ENCODE measurements around the gene MBTD1. TPM values are rescaled to one million over a fixed set of nuclear protein-coding genes. Genes with fewer than 3 reads are reported as not detected.

MBTD1 gene
- polyA plus RNA-seq (2013) = 11.6 and 11.8 TPM in 2 replicates

GRCh38 chr17:51259564-51260236 lies at the start of gene MBTD1:
TSS of gene MBTD1 (minus strand) at chr17:51260049. CDS start at chr17:51225161, 34,888 bp downstream.
- peak within 1 kb of the TSS; percentile 64 for H2AFZ ChIP-seq (ENCODE audit: insufficient read depth, low read length, poor library complexity)
- H3K79me2 ChIP-seq (ENCODE audit: control insufficient read depth, insufficient read depth, low read length, poor library complexity) = peaks cover 23% of the 10 kb centered on the region
- H3K9me3 ChIP-seq (ENCODE audit: insufficient read depth, low read depth, low read length) = no peaks in the 10 kb centered on the region
- H4K8ac ChIP-seq (ENCODE audit: low read depth, low read length) = peak within 1 kb of the TSS; percentile 88
- peak within 1 kb of the TSS; percentile 99 for H3K4ac ChIP-seq (ENCODE audit: low read depth, low read length)
- peak within 1 kb of the TSS; percentile 73 for H3K14ac ChIP-seq (ENCODE audit: low read length)
- peak within 1 kb of the TSS; percentile 87 for H2BK120ac ChIP-seq (ENCODE audit: insufficient read depth, low read length, poor library complexity)
- peak within 1 kb of the TSS; percentile 93 for H3K4me3 ChIP-seq (ENCODE audit: low read depth, low read length)
- no CpG with 5 or more reads among the region's 42 CpGs for WGBS (ENCODE audit: extremely low coverage, insufficient coverage, insufficient read length)
- H3K4me2 ChIP-seq (ENCODE audit: low read length) = peak within 1 kb of the TSS; percentile 96
- H2BK12ac ChIP-seq (ENCODE audit: low read length) = no peak within 1 kb of the TSS
- peak within 1 kb of the TSS; percentile 63 for H2AK5ac ChIP-seq (ENCODE audit: low read length)
- H3K36me3 ChIP-seq (ENCODE audit: control insufficient read depth in 1 of 2, insufficient read depth in 2 of 2, low read length in 2 of 2) = peaks cover 2 to 7% of the 10 kb centered on the region in 2 experiments
- H3K4me1 ChIP-seq (ENCODE audit: control insufficient read depth in 1 of 2, insufficient read depth in 2 of 2, low read length in 2 of 2) = peaks cover 10 to 18% of the 10 kb centered on the region in 2 experiments
- no peaks in the 10 kb centered on the region for H3K27me3 ChIP-seq (ENCODE audit: insufficient read depth, low read length)
- peaks cover 16% of the 10 kb centered on the region for H3K79me1 ChIP-seq (ENCODE audit: low read length)
- H3K18ac ChIP-seq (ENCODE audit: low read length) = peak within 1 kb of the TSS; percentile 81
- DNase-seq = peak; percentile 80 to 87
- peak within 1 kb of the TSS; percentile 78 for H4K12ac ChIP-seq (ENCODE audit: low read depth, low read length)
- peak within 1 kb of the TSS; percentile 91 for H3K27ac ChIP-seq (ENCODE audit: low read depth, low read length)
- no peak within 1 kb of the TSS for H3K23ac ChIP-seq (ENCODE audit: low read length)
- H4K91ac ChIP-seq (ENCODE audit: low read depth, low read length) = peak within 1 kb of the TSS; percentile 82
- peak within 1 kb of the TSS; percentile 95 for H3K9ac ChIP-seq (ENCODE audit: low read length)
- peak within 1 kb of the TSS; percentile 84 for H2BK5ac ChIP-seq (ENCODE audit: low read depth, low read length, poor library complexity)

DNA sequence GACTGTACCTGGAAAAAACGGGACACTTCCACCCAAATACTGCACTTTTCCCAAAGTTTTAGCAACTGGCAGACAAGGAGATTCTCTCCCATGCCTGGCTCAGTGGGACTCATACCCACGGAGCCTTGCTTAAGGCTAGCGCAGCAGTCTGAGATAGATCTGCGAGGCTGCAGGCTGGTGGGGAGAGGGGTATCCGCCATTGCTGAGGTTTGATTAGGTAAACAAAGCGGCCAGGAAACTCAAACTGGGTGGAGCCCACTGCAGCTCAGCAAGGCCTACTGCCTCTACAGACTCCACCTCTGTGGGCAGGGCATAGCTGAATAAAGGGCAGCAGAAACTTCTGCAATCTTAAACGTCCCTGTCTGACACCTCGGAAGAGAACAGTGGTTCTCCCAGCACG lies 45.3 kb upstream of the MBTD1 start:
- Histone ChIP-seq H2BK120ac (ENCODE audit: insufficient read depth, low read length, poor library complexity) (no peak overlapping the region), H3K18ac (ENCODE audit: low read length) (no peak overlapping the region), H4K91ac (ENCODE audit: low read depth, low read length) (no peak overlapping the region), H3K14ac (ENCODE audit: low read length) (no peak overlapping the region), H3K36me3 (ENCODE audit: control insufficient read depth in 1 of 2, insufficient read depth in 2 of 2, low read length in 2 of 2) (no peaks in the 10 kb centered on the region), H3K27ac (ENCODE audit: low read depth, low read length) (no peak overlapping the region), H3K4me1 (ENCODE audit: control insufficient read depth in 1 of 2, insufficient read depth in 2 of 2, low read length in 2 of 2) (no peaks in the 10 kb centered on the region), H3K9ac (ENCODE audit: low read length) (no peak overlapping the region), H2BK12ac (ENCODE audit: low read length) (no peak overlapping the region), H3K9me3 (ENCODE audit: insufficient read depth, low read depth, low read length) (peaks cover 8% of the 10 kb centered on the region), H4K8ac (ENCODE audit: low read depth, low read length) (no peak overlapping the region), H3K23ac (ENCODE audit: low read length) (no peak overlapping the region), H3K27me3 (ENCODE audit: insufficient read depth, low read length) (no peaks in the 10 kb centered on the region), H3K4me3 (ENCODE audit: low read depth, low read length) (no peak overlapping the region), H2AFZ (ENCODE audit: insufficient read depth, low read length, poor library complexity) (no peak overlapping the region), H2AK5ac (ENCODE audit: low read length) (no peak overlapping the region), H3K79me1 (ENCODE audit: low read length) (no peaks in the 10 kb centered on the region), H3K4me2 (ENCODE audit: low read length) (no peak overlapping the region), H4K12ac (ENCODE audit: low read depth, low read length) (no peak overlapping the region), H2BK5ac (ENCODE audit: low read depth, low read length, poor library complexity) (no peak overlapping the region), H3K4ac (ENCODE audit: low read depth, low read length) (no peak overlapping the region), H3K79me2 (ENCODE audit: control insufficient read depth, insufficient read depth, low read length, poor library complexity) (no peaks in the 10 kb centered on the region)
- no peak for DNase-seq
- WGBS (ENCODE audit: extremely low coverage, insufficient coverage, insufficient read length) = no CpG with 5 or more reads among the region's 9 CpGs

GRCh38 chr17:51299859-51300258 lies 40.0 kb upstream of the MBTD1 start:
- Histone ChIP-seq H3K27me3 (ENCODE audit: insufficient read depth, low read length) (no peaks in the 10 kb centered on the region), H2BK120ac (ENCODE audit: insufficient read depth, low read length, poor library complexity) (no peak overlapping the region), H3K4me1 (ENCODE audit: control insufficient read depth in 1 of 2, insufficient read depth in 2 of 2, low read length in 2 of 2) (no peaks in the 10 kb centered on the region), H4K91ac (ENCODE audit: low read depth, low read length) (no peak overlapping the region), H3K9me3 (ENCODE audit: insufficient read depth, low read depth, low read length) (no peaks in the 10 kb centered on the region), H2AFZ (ENCODE audit: insufficient read depth, low read length, poor library complexity) (no peak overlapping the region), H3K36me3 (ENCODE audit: control insufficient read depth in 1 of 2, insufficient read depth in 2 of 2, low read length in 2 of 2) (peaks cover 0 to 3% of the 10 kb centered on the region in 2 experiments), H4K12ac (ENCODE audit: low read depth, low read length) (no peak overlapping the region), H3K79me2 (ENCODE audit: control insufficient read depth, insufficient read depth, low read length, poor library complexity) (no peaks in the 10 kb centered on the region), H3K23ac (ENCODE audit: low read length) (no peak overlapping the region), H2AK5ac (ENCODE audit: low read length) (no peak overlapping the region), H3K4me2 (ENCODE audit: low read length) (no peak overlapping the region), H4K8ac (ENCODE audit: low read depth, low read length) (no peak overlapping the region), H3K27ac (ENCODE audit: low read depth, low read length) (no peak overlapping the region), H3K14ac (ENCODE audit: low read length) (no peak overlapping the region), H3K9ac (ENCODE audit: low read length) (no peak overlapping the region), H3K4me3 (ENCODE audit: low read depth, low read length) (no peak overlapping the region), H3K79me1 (ENCODE audit: low read length) (no peaks in the 10 kb centered on the region), H3K18ac (ENCODE audit: low read length) (no peak overlapping the region), H2BK12ac (ENCODE audit: low read length) (no peak overlapping the region), H3K4ac (ENCODE audit: low read depth, low read length) (no peak overlapping the region), H2BK5ac (ENCODE audit: low read depth, low read length, poor library complexity) (no peak overlapping the region)
- DNase-seq = no peak
- WGBS (ENCODE audit: extremely low coverage, insufficient coverage, insufficient read length) = no CpG with 5 or more reads among the region's 4 CpGs

DNA sequence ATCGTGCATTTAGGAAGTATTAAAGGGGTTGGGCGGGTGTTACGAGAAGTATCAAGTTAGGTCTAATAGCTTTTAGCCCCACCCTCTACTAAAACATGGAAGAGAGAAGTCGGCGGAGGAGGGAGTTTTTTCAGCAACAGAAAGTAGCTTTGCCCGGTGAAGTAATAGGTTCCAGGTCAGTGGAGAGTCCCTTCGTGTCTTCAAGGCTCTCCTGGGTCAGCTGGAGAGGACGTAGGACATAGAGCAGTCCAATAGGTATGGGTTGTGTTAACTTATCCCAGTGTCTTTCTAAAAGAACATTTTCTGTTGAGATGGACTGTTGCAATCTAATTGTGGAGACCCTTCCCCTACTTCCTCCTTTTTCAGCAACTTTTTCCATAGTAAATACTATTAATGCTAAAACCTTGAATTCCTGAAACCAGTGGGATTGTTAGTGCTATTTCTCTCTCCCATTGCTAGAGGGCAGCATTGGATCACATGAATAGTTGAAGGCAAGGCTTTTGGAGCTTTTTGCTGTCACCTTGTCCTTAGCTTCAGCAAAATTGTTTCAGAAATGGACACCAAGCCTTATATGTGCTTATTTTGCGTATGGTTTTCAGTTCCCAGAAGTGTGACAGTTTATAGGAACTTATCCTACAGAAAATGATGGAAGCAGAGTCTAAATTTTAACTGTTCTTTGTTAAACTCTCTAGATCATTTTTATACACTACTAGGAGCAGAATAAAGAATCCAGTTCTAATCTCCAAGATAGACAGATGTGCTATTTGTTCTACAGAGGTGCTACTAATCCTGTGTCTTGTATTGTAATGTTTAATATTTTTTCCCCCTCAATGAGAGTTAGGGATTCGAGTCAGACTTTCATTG lies 38.9 kb upstream of the MBTD1 start:
- Histone ChIP-seq H4K8ac (ENCODE audit: low read depth, low read length) (no peak overlapping the region), H3K18ac (ENCODE audit: low read length) (no peak overlapping the region), H2BK12ac (ENCODE audit: low read length) (no peak overlapping the region), H3K27me3 (ENCODE audit: insufficient read depth, low read length) (no peaks in the 10 kb centered on the region), H3K4me2 (ENCODE audit: low read length) (no peak overlapping the region), H3K36me3 (ENCODE audit: control insufficient read depth in 1 of 2, insufficient read depth in 2 of 2, low read length in 2 of 2) (peaks cover 0 to 3% of the 10 kb centered on the region in 2 experiments), H3K79me1 (ENCODE audit: low read length) (no peaks in the 10 kb centered on the region), H3K4me3 (ENCODE audit: low read depth, low read length) (no peak overlapping the region), H3K23ac (ENCODE audit: low read length) (no peak overlapping the region), H2AK5ac (ENCODE audit: low read length) (no peak overlapping the region), H3K14ac (ENCODE audit: low read length) (no peak overlapping the region), H3K9me3 (ENCODE audit: insufficient read depth, low read depth, low read length) (no peaks in the 10 kb centered on the region), H3K4me1 (ENCODE audit: control insufficient read depth in 1 of 2, insufficient read depth in 2 of 2, low read length in 2 of 2) (no peaks in the 10 kb centered on the region), H2BK120ac (ENCODE audit: insufficient read depth, low read length, poor library complexity) (no peak overlapping the region), H2AFZ (ENCODE audit: insufficient read depth, low read length, poor library complexity) (no peak overlapping the region), H3K4ac (ENCODE audit: low read depth, low read length) (no peak overlapping the region), H3K9ac (ENCODE audit: low read length) (no peak overlapping the region), H4K12ac (ENCODE audit: low read depth, low read length) (no peak overlapping the region), H3K27ac (ENCODE audit: low read depth, low read length) (no peak overlapping the region), H3K79me2 (ENCODE audit: control insufficient read depth, insufficient read depth, low read length, poor library complexity) (no peaks in the 10 kb centered on the region), H2BK5ac (ENCODE audit: low read depth, low read length, poor library complexity) (no peak overlapping the region), H4K91ac (ENCODE audit: low read depth, low read length) (no peak overlapping the region)
- DNase-seq = peak in 1 of 2 donors; percentile 71
- WGBS (ENCODE audit: extremely low coverage, insufficient coverage, insufficient read length) = no CpG with 5 or more reads among the region's 10 CpGs
